Astrocyte of the cerebellum (primary cell): ENCODE measurements around the gene TPSAB1.
"Not testable (repeated sequence)": the region's sequence is repeated elsewhere in the genome, so short reads cannot be mapped to it uniquely, and the experiment has no call there.

Source experiments
- DNase-seq: peaks from one replicate; pipeline ENCODE4 v3.0.0-alpha.2; 2011; ENCODE audit warnings: low read depth
- H3K4me3 ChIP-seq: 2 replicates; pipeline ENCODE4 v1.5.1; 2011; ENCODE audit warnings: mild to moderate bottlenecking, low read depth, low read length, moderate library complexity
- CTCF ChIP-seq: IDR thresholded peaks from 2 replicates; pipeline ENCODE4 v1.5.1; 2012; ENCODE audit warnings: low read length, low read depth, moderate library complexity, mild to moderate bottlenecking; ENCODE audit errors: missing control alignments
- in situ Hi-C: cut with HindIII; loops from 2 replicates; pipeline ENCODE4 v1.10.0; 2017; ENCODE audit warnings: low sequenced_read_pairs

Gene TPSAB1

GRCh38 chr16:1240436-1240835 is at the start of gene TPSAB1:
Gene TPSAB1 (plus strand): TSS chr16:1240705. CDS start chr16:1240939, 234 bp downstream.
- in situ Hi-C loops, H3K4me3 ChIP-seq, DNase-seq: not testable (repeated sequence)

- in situ Hi-C loops, DNase-seq, H3K4me3 ChIP-seq: not testable (repeated sequence)
Measured at GRCh38 chr16:1190789-1191188, 49.7 kb upstream of the TPSAB1 start.

- no peak for TF ChIP-seq CTCF
- in situ Hi-C loops, result no loop called here
- H3K4me3 ChIP-seq, result no peak overlapping the region
- DNase-seq, result no peak
Measured at GRCh38 chr16:1192384-1193073, 48.0 kb upstream of the TPSAB1 start.

- TF ChIP-seq CTCF, result no peak
- H3K4me3 ChIP-seq, result no peak overlapping the region
- no peak for DNase-seq
- in situ Hi-C loops, result no loop called here
Measured at GRCh38 chr16:1193143-1193824, 47.2 kb upstream of the TPSAB1 start.

- in situ Hi-C loops, result no loop called here
- no peak for TF ChIP-seq CTCF
- no peak overlapping the region for H3K4me3 ChIP-seq
- DNase-seq, result no peak
Measured at GRCh38 chr16:1193825-1194581, 46.5 kb upstream of the TPSAB1 start.

- no peak overlapping the region for H3K4me3 ChIP-seq
- TF ChIP-seq CTCF, result peak; percentile 61
- DNase-seq, result no peak
- in situ Hi-C loops, result no loop called here
Measured at GRCh38 chr16:1194665-1195392, 45.7 kb upstream of the TPSAB1 start.

GRCh38 chr16:1195393-1195666 is 45.2 kb upstream of the TPSAB1 start:
- in situ Hi-C loops, result no loop called here
- no peak for TF ChIP-seq CTCF
- DNase-seq, result no peak
- H3K4me3 ChIP-seq, result no peak overlapping the region
